Panc1 (cell line): ENCODE data around the gene DZANK1.

Experiments
- POLR2AphosphoS5 ChIP-seq: IDR thresholded peaks from 2 replicates; pipeline ENCODE4 v1.6.1; 2012; ENCODE audit warnings: mild to moderate bottlenecking, low read depth, low read length, moderate library complexity
- SIN3A ChIP-seq: IDR thresholded peaks from 2 replicates; pipeline ENCODE4 v1.6.1; 2012; ENCODE audit warnings: low read depth, mild to moderate bottlenecking, low read length, moderate library complexity, borderline replicate concordance; ENCODE audit not compliant: insufficient read depth
- TF ChIP-seq, protein P1 (sequence below): fragments of 450-650 bp; IDR thresholded peaks from 2 replicates; pipeline ENCODE4 v1.5.1; 2017; ENCODE audit warnings: mild to moderate bottlenecking
- TF ChIP-seq, protein P2 (sequence below), 2 experiments: IDR thresholded peaks; 2 replicates each; pipeline ENCODE4 v1.6.1; 2011 to 2012; ENCODE audit warnings: low read depth in 2 of 2, control low read depth in 1 of 2, low read length in 1 of 2, mild to moderate bottlenecking in 1 of 2, moderate library complexity in 1 of 2; ENCODE audit not compliant: insufficient read depth in 1 of 2

GRCh38 chr20:18400460-18400859 is 66.4 kb downstream of the DZANK1 start:
- TF ChIP-seq, protein P1, sequence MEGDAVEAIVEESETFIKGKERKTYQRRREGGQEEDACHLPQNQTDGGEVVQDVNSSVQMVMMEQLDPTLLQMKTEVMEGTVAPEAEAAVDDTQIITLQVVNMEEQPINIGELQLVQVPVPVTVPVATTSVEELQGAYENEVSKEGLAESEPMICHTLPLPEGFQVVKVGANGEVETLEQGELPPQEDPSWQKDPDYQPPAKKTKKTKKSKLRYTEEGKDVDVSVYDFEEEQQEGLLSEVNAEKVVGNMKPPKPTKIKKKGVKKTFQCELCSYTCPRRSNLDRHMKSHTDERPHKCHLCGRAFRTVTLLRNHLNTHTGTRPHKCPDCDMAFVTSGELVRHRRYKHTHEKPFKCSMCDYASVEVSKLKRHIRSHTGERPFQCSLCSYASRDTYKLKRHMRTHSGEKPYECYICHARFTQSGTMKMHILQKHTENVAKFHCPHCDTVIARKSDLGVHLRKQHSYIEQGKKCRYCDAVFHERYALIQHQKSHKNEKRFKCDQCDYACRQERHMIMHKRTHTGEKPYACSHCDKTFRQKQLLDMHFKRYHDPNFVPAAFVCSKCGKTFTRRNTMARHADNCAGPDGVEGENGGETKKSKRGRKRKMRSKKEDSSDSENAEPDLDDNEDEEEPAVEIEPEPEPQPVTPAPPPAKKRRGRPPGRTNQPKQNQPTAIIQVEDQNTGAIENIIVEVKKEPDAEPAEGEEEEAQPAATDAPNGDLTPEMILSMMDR, result no peak
- no peak for TF ChIP-seq POLR2AphosphoS5
- TF ChIP-seq, protein P2, sequence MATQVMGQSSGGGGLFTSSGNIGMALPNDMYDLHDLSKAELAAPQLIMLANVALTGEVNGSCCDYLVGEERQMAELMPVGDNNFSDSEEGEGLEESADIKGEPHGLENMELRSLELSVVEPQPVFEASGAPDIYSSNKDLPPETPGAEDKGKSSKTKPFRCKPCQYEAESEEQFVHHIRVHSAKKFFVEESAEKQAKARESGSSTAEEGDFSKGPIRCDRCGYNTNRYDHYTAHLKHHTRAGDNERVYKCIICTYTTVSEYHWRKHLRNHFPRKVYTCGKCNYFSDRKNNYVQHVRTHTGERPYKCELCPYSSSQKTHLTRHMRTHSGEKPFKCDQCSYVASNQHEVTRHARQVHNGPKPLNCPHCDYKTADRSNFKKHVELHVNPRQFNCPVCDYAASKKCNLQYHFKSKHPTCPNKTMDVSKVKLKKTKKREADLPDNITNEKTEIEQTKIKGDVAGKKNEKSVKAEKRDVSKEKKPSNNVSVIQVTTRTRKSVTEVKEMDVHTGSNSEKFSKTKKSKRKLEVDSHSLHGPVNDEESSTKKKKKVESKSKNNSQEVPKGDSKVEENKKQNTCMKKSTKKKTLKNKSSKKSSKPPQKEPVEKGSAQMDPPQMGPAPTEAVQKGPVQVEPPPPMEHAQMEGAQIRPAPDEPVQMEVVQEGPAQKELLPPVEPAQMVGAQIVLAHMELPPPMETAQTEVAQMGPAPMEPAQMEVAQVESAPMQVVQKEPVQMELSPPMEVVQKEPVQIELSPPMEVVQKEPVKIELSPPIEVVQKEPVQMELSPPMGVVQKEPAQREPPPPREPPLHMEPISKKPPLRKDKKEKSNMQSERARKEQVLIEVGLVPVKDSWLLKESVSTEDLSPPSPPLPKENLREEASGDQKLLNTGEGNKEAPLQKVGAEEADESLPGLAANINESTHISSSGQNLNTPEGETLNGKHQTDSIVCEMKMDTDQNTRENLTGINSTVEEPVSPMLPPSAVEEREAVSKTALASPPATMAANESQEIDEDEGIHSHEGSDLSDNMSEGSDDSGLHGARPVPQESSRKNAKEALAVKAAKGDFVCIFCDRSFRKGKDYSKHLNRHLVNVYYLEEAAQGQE (IDR thresholded peaks at IDR 0.05; ENCODE audit: insufficient read depth in 1 of 2, low read depth in 2 of 2, low read length in 1 of 2), result no peak
- no peak for TF ChIP-seq SIN3A
